D721Med (cell line): ENCODE results near the gene ADAM11.
"Not testable (repeated sequence)": the region's sequence is repeated elsewhere in the genome, so short reads cannot be mapped to it uniquely, and the experiment has no call there.

ENCODE experiments used
- DNase-seq: peaks from one replicate; pipeline ENCODE4 v3.0.0; 2011; ENCODE audit warnings: low spot score; ENCODE audit not compliant: insufficient read length
- FAIRE-seq: peaks from 2 replicates; lab custom pipeline; 2011; peaks lifted over from hg19 to GRCh38; lab: Jason Lieb, UNC
- CTCF ChIP-seq: IDR thresholded peaks from 2 replicates; pipeline ENCODE4 v1.5.1; 2012; ENCODE audit warnings: mild to moderate bottlenecking, control low read depth; ENCODE audit not compliant: insufficient read depth; ENCODE audit errors: missing control alignments

ADAM11 gene

DNA sequence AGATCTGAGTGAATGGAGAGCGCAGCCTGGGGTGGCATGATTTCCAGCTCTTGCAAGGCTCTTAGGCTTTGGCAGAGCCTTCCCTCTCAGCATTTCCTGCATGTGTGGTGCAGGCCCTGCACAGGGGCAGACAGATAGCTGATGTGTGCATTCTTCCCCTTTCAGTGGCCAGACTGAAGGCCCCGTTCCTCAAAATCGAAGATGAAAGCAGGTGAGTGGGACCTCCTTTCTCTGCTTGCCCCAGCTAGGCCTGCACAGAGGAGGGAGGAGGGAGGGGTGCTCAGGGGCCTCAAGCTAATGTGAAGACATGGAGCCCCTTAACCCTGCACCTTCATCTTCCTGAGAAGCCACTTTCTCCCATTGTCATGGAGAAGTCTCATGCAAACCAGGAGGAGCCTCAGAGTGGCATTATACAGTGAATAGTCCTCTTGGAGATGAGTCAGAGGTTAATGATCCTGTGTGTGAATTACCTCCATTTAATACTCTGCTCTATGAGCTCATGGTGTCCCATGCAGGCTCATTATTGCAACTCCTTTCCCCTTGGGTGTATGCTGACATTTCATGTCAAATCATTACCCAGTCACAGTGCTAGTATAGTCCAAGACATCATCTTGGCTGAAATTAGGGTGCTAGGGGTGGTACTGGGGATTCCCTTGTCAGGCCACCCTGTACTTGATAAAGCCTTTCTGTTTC lies 20.4 kb upstream of the ADAM11 start:
- no peak for TF ChIP-seq CTCF
- DNase-seq = no peak
- FAIRE-seq = no peak

GRCh38 chr17:44741316-44741715 lies 17.5 kb upstream of the ADAM11 start:
- no peak for FAIRE-seq
- no peak for TF ChIP-seq CTCF
- DNase-seq = no peak

DNA sequence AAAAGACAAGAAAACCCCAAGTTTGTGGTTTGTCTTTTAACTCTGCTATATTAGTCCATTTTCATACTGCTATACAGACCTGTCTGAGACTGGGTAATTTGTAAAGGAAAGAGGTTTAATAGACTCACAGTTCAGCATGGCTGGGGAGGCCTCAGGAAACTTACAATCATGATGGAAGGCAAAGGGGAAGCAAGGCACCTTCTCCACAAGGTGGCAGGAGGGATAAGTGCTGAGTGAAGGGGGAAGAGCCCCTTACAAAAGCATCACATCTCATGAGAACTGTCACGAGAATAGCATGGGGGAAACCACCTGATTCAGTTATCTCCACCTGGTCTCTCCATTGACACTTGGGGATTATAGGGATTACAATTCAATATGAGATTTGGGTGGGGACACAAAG lies 13.5 kb upstream of the ADAM11 start:
- FAIRE-seq (no peak), DNase-seq (no peak)
- no peak for TF ChIP-seq CTCF

GRCh38 chr17:44745738-44746137 lies 13.1 kb upstream of the ADAM11 start:
- FAIRE-seq, DNase-seq: not testable (repeated sequence)

DNA sequence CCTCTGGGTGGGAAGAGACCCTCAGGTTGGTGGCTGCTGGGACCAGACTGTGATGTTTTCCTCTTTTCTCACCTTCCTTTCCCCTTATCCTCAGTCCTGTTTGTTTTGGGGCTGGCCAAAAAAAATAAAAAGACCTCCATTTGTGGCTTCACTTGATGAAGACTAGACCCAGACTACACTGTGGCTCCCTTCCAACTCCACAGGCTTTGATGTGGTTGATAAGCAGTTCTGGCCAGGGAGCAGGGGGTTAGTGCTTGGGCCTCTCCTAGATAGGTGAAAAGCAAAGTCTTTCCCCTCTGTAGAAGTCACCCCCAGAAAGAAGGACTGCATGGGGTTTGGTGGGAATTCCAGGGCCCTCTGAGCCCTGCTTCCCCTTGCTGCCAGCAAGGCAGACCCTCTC lies 11.2 kb upstream of the ADAM11 start:
- no peak for DNase-seq
- no peak for FAIRE-seq
- TF ChIP-seq CTCF = no peak

GRCh38 chr17:44749076-44749979 lies 9.5 kb upstream of the ADAM11 start:
- DNase-seq (no peak), FAIRE-seq (no peak)
- no peak for TF ChIP-seq CTCF

GRCh38 chr17:44749980-44750318 lies 8.8 kb upstream of the ADAM11 start:
- no peak for DNase-seq
- FAIRE-seq = no peak
- no peak for TF ChIP-seq CTCF
